Upper lobe of right lung (tissue), 1 donor: Measurements from ENCODE around the gene EYS. TPM values are rescaled to one million over a fixed set of nuclear protein-coding genes. Genes with fewer than 3 reads are reported as not detected.
"Not testable (repeated sequence)": the region's sequence is repeated elsewhere in the genome, so short reads cannot be mapped to it uniquely, and the experiment has no call there.

Source experiments
- ATAC-seq: fragments of 200-7000 bp; cut with Tn5 transposase; one replicate; pipeline ENCODE4 v1.9.1; 2020; ENCODE audit warnings: mild to moderate bottlenecking, moderate library complexity
- DNase-seq: peaks from one replicate; pipeline ENCODE4 v3.0.0-alpha.2; 2020
- H3K27ac ChIP-seq: fragments of 200-600 bp; one replicate; pipeline ENCODE4 v1.8.0; 2022
- H3K27me3 ChIP-seq: fragments of 200-600 bp; one replicate; pipeline ENCODE4 v1.8.0; 2022; ENCODE audit warnings: mild to moderate bottlenecking
- H3K36me3 ChIP-seq: fragments of 200-600 bp; one replicate; pipeline ENCODE4 v1.8.0; 2022
- H3K4me1 ChIP-seq: fragments of 200-600 bp; one replicate; pipeline ENCODE4 v1.8.0; 2022
- H3K4me3 ChIP-seq: fragments of 200-600 bp; one replicate; pipeline ENCODE4 v1.8.0; 2022; ENCODE audit warnings: mild to moderate bottlenecking
- H3K9me3 ChIP-seq: fragments of 200-600 bp; one replicate; pipeline ENCODE4 v1.8.0; 2022
- intact Hi-C: fragments of 100-400 bp; cut with DNase I; formaldehyde crosslinking; loops from one replicate; pipeline ENCODE4 v1.11.0; 2022
- total RNA-seq: library from RNA; stranded (reverse); fragmentation: NEBNext Ultra II Directional; extraction: Animal tissue kit (Norgen Biotek cat#: 25700); gene quantifications from one replicate; pipeline ENCODE4 v1.2.1, GENCODE V29; 2021
- TF ChIP-seq, protein P1 (sequence below): fragments of 200-600 bp; IDR thresholded peaks from one replicate; pipeline ENCODE4 v1.8.0; 2022; ENCODE audit warnings: antibody characterized with exemption
- donor health status: DM: no; HTN: yes; CAD: no; lungs with severe emphysema.

EYS gene
- total RNA-seq, 1 donor from 2014 or later = not detected

DNA sequence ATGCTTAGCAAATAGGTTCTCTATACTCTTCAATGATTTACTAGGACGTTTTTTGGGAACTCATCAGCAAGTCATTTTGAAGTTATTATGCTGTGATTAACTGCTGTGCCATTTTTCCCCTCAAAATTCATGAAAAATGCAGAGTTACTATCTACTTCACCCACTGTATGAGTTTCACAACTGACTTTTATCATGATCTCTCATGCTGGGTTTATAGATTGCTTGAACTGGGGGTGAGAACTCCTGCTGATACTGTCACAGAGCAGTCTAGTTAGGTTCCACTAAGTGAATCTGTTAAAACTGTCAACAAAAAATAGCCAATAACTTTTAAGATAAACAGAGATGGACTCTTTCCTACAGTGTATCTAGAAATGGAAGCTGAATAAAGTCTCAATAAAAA is 136.7 kb downstream of the EYS start:
- TF ChIP-seq, protein P1, sequence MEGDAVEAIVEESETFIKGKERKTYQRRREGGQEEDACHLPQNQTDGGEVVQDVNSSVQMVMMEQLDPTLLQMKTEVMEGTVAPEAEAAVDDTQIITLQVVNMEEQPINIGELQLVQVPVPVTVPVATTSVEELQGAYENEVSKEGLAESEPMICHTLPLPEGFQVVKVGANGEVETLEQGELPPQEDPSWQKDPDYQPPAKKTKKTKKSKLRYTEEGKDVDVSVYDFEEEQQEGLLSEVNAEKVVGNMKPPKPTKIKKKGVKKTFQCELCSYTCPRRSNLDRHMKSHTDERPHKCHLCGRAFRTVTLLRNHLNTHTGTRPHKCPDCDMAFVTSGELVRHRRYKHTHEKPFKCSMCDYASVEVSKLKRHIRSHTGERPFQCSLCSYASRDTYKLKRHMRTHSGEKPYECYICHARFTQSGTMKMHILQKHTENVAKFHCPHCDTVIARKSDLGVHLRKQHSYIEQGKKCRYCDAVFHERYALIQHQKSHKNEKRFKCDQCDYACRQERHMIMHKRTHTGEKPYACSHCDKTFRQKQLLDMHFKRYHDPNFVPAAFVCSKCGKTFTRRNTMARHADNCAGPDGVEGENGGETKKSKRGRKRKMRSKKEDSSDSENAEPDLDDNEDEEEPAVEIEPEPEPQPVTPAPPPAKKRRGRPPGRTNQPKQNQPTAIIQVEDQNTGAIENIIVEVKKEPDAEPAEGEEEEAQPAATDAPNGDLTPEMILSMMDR = no peak
- Histone ChIP-seq H3K27me3 (no peaks in the 10 kb centered on the region), H3K27ac (no peak overlapping the region), H3K4me1 (no peaks in the 10 kb centered on the region), H3K4me3 (no peak overlapping the region), H3K36me3 (no peaks in the 10 kb centered on the region), H3K9me3 (no peaks in the 10 kb centered on the region)
- DNase-seq (no peak), ATAC-seq (no peak)
- intact Hi-C loops = no loop called here

DNA sequence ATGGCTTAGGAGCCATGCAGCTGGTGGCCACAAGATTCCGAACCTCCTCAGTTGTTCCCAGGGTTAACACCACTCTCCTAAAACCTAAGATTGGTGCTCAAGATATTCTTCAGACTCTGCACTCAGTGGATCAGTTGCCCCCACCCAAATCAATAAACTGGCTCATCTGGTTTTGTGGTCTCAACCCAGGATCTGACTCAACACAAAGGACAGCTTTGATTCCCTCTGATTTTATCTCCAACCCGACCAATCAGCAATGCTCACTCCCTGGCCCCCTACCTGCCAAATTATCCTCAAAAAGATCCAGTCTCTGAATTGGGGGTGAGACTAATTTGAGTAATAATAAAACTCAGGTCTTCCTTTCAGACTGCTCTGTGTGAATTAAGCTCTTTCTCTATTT is 137.5 kb downstream of the EYS start:
- ATAC-seq (no peak), DNase-seq (no peak)
- intact Hi-C loops = no loop called here
- H3K4me3 ChIP-seq = no peak overlapping the region
- no peaks in the 10 kb centered on the region for H3K27me3 ChIP-seq
- no peaks in the 10 kb centered on the region for H3K9me3 ChIP-seq
- TF ChIP-seq, protein P1 = no peak
- no peak overlapping the region for H3K27ac ChIP-seq
- no peaks in the 10 kb centered on the region for H3K4me1 ChIP-seq
- no peaks in the 10 kb centered on the region for H3K36me3 ChIP-seq

DNA sequence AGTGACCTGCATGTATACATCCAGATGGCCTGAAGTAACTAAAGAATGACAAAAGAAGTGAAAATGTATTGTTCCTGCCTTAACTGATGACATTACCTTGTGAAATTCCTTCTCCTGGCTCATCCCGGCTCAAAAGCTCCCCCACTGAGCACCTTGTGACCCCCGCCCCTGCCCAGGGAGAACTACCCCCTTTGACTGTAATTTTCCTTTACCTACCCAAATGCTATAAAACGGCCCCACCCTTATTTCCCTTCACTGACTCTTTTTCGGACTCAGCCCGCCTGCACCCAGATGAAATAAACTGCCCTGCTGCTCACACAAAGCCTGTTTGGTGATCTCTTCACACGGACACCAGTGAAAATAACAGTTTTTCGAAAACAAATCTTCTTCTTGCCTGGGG is 138.0 kb downstream of the EYS start:
- H3K36me3 ChIP-seq, ATAC-seq, H3K27ac ChIP-seq, H3K9me3 ChIP-seq, H3K27me3 ChIP-seq, H3K4me3 ChIP-seq, H3K4me1 ChIP-seq, DNase-seq, intact Hi-C loops: not testable (repeated sequence)

DNA sequence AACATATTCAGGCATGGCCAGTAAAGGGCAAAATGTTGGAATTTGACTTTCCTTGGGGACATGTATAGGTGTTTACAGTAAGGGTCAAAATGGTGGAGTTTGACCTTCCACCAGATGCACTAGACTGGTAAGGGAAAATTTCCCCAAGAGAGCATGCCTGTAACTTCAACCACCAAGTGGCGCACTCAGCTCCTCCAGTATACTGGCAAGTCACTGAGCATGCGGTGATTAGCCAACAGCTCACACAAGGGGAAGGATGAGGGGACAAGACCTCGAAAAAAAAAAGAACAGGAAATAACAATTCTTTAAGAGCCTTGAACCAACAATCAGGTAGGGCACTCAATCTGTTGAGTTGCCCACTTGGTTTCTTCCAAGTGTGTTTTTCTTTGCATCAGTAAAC is 140.9 kb downstream of the EYS start:
- no peak overlapping the region for H3K4me3 ChIP-seq
- TF ChIP-seq, protein P1 = no peak
- ATAC-seq (no peak), DNase-seq (no peak)
- no peaks in the 10 kb centered on the region for H3K9me3 ChIP-seq
- no peak overlapping the region for H3K27ac ChIP-seq
- intact Hi-C loops = no loop called here
- H3K27me3 ChIP-seq = no peaks in the 10 kb centered on the region
- H3K36me3 ChIP-seq = no peaks in the 10 kb centered on the region
- H3K4me1 ChIP-seq = no peaks in the 10 kb centered on the region

DNA sequence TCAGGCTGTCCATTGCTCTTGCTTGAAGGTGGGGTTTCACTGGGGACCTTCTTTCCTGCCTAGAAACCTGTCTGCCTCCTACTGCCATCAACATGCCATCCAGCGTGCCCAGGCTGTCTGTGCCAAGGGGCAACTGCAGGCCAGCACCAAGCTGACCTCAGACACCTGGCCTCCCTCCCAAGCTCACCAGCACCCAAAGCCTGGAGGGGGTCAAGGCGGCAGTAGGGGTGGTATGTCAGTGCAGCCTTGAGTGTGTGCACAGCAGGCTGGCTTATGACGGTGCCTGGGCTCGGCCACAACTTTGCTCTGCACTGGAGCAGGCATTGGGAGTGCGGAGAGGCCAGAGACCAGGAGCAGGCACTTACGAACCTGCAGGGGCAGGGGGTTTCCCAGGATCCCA is 149.0 kb downstream of the EYS start:
- DNase-seq (no peak), ATAC-seq (peak; percentile 34)
- Histone ChIP-seq H3K9me3 (no peaks in the 10 kb centered on the region), H3K36me3 (no peaks in the 10 kb centered on the region), H3K27ac (no peak overlapping the region), H3K27me3 (no peaks in the 10 kb centered on the region), H3K4me1 (no peaks in the 10 kb centered on the region), H3K4me3 (no peak overlapping the region)
- intact Hi-C loops = no loop called here
- TF ChIP-seq, protein P1 = no peak

DNA sequence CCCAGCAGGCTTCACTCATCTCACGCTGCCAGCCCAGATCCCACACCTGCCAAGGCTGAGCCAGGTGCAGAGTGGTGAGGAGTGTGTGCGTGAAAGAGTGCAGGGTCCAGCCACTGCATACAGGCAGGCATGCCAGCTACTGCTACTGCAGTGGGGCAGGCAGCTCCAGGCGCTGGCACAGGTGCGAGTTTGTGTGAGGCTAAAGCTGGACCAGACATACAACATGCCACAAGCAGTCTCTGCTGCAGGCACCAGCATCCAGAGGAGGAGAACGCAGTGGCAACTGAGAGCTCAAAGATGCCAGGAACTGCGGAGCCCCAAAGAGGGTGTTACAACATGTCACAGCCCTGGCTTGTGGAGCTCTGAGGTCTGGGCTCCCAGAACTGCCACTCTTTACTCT is 149.8 kb downstream of the EYS start:
- Histone ChIP-seq H3K36me3 (no peaks in the 10 kb centered on the region), H3K4me1 (no peaks in the 10 kb centered on the region), H3K4me3 (no peak overlapping the region), H3K27me3 (no peaks in the 10 kb centered on the region), H3K9me3 (no peaks in the 10 kb centered on the region), H3K27ac (no peak overlapping the region)
- DNase-seq = no peak
- ATAC-seq = peak; percentile 36
- TF ChIP-seq, protein P1 = no peak
- intact Hi-C loops = no loop called here
